Mucosa of stomach (tissue), 1 donor: ENCODE results near the gene SAMD5.

Experiments
- H3K27me3 ChIP-seq: one replicate; pipeline ENCODE4 v1.7.0; 2013; ENCODE audit warnings: mild to moderate bottlenecking, low read length; ENCODE audit not compliant: control insufficient read depth, insufficient read depth
- H3K36me3 ChIP-seq: one replicate; pipeline ENCODE4 v1.7.0; 2013; ENCODE audit warnings: low read length; ENCODE audit not compliant: control insufficient read depth, insufficient read depth
- H3K4me1 ChIP-seq: one replicate; pipeline ENCODE4 v1.7.0; 2013; ENCODE audit warnings: mild to moderate bottlenecking, low read length; ENCODE audit not compliant: control insufficient read depth, insufficient read depth
- H3K4me3 ChIP-seq: one replicate; pipeline ENCODE4 v1.7.0; 2013; ENCODE audit warnings: low read length
- H3K9ac ChIP-seq: one replicate; pipeline ENCODE4 v1.7.0; 2013; ENCODE audit warnings: mild to moderate bottlenecking, low read length, moderate library complexity
- H3K9me3 ChIP-seq: one replicate; pipeline ENCODE4 v1.7.0; 2013; ENCODE audit warnings: mild to moderate bottlenecking, low read length, moderate library complexity; ENCODE audit not compliant: control insufficient read depth
- donor health status: Pancreatic carcinoma.

Gene SAMD5

DNA sequence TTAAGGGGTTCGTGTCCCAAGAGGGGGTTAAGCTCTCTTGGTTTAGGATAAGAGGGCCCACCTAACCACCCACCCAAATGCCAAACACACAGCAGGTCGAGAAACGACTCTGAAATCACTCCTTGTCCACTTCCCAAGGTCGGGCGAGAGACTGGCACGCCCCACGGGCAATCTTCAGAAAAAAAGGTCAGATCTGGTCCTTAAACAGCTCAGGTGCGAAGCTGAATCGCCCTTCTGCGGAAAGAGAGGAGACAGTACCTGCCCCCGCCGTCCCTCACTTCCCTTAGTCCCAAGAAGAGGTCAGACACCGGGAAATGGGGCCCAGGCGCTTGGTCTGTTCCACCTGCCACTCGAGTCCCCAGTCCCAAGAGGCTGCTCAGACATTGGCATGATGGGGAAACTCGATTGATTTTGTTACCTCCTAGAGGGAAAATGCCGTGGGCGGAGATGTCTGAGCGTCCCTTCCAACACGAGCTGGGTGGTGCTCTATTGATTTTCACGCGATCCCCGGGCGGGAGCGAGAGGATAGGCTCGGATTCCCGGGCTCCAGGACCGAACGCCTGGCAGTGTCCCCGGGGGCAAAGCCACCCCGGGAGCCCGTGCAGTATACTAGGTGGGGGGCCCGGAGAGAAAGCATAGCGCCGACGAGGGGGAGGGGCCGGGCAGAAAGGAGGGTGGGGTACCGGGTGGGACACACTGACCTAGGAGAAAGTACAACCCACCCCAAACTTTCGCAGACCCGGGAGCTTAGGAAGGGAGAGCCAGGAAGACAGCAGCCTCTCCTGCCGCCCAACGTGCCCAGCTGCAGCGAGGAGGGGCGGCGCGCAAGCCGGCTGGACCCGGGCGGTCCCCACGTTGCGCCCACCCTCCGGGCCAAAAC lies 1.1 kb upstream of the SAMD5 start:
- H3K9ac ChIP-seq = peak overlapping the region; percentile 58
- H3K36me3 ChIP-seq = no peaks in the 10 kb centered on the region
- peak overlapping the region; percentile 32 for H3K4me3 ChIP-seq
- peaks cover 33% of the 10 kb centered on the region for H3K27me3 ChIP-seq
- no peaks in the 10 kb centered on the region for H3K9me3 ChIP-seq
- peaks cover 29% of the 10 kb centered on the region for H3K4me1 ChIP-seq

DNA sequence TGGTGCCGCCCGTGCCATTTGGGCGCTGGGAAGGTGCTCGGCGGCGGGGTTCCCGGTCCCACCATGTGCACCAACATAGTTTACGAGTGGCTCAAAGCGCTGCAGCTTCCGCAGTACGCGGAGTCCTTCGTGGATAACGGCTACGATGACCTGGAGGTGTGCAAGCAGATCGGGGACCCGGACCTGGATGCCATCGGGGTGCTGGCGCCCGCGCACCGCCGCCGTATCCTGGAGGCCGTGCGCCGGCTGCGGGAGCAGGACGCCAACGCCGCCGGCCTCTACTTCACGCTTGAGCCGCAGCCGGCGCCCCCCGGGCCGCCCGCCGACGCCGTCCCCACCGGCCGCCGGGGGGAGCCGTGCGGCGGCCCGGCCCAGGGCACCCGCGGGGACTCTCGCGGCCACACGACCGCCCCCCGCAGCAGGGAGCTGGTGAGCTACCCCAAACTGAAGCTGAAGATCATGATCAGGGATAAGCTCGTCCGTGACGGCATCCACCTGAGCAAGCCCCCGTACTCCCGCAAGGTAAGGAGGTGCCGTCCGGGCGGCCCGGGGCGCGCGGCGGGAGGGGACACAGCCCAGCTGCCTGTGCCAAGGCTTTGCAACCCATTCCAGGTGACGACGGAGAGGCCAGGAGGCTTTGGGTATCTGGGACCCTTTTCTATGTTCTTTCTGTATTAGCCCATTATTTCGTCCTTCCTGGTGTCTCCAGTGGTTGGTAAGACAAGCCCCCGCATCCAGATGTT lies 547 bp downstream of the SAMD5 start:
- Histone ChIP-seq H3K4me1 (peaks cover 29% of the 10 kb centered on the region), H3K9ac (peak overlapping the region; percentile 55)

GRCh38 chr6:147509891-147510290 lies 1.4 kb downstream of the SAMD5 start:
- Histone ChIP-seq H3K9me3 (no peaks in the 10 kb centered on the region), H3K4me3 (peak overlapping the region; percentile 34), H3K9ac (peak overlapping the region; percentile 34), H3K4me1 (peaks cover 29% of the 10 kb centered on the region), H3K36me3 (no peaks in the 10 kb centered on the region), H3K27me3 (peaks cover 33% of the 10 kb centered on the region)

More for the DNA sequence above, 547 bp downstream of the SAMD5 start:
- H3K4me3 ChIP-seq = peak overlapping the region; percentile 34
- H3K9me3 ChIP-seq = no peaks in the 10 kb centered on the region
- H3K27me3 ChIP-seq = peaks cover 33% of the 10 kb centered on the region
- no peaks in the 10 kb centered on the region for H3K36me3 ChIP-seq

GRCh38 chr6:147510929-147511590 lies 2.6 kb downstream of the SAMD5 start:
- H3K9ac ChIP-seq = no peak overlapping the region
- no peaks in the 10 kb centered on the region for H3K9me3 ChIP-seq
- H3K4me1 ChIP-seq = peaks cover 29% of the 10 kb centered on the region
- no peaks in the 10 kb centered on the region for H3K36me3 ChIP-seq
- no peak overlapping the region for H3K4me3 ChIP-seq
- peaks cover 33% of the 10 kb centered on the region for H3K27me3 ChIP-seq

DNA sequence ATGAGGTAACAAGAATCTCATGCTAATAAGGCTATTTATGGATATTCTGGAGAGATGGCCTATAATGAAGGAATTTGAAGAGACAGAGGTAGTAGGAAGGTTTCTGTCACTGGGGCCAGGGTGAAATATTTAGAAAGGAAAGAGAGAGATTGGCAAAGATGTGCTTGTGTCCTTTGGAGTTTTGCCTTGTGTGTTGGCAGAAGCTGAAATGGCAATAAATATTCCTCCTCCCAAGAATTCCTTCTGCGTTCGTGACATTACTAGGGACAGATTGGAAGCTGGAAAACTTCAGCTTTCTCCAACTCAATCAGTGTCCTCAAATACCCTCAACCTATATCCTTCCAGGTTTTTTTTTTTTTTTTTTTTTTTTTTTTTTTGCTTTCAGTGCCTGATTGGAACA lies 6.3 kb downstream of the SAMD5 start:
- H3K9ac ChIP-seq = no peak overlapping the region
- H3K4me3 ChIP-seq = no peak overlapping the region
- H3K36me3 ChIP-seq = no peaks in the 10 kb centered on the region
- H3K9me3 ChIP-seq = no peaks in the 10 kb centered on the region
- peaks cover 11% of the 10 kb centered on the region for H3K27me3 ChIP-seq
- peaks cover 11% of the 10 kb centered on the region for H3K4me1 ChIP-seq

DNA sequence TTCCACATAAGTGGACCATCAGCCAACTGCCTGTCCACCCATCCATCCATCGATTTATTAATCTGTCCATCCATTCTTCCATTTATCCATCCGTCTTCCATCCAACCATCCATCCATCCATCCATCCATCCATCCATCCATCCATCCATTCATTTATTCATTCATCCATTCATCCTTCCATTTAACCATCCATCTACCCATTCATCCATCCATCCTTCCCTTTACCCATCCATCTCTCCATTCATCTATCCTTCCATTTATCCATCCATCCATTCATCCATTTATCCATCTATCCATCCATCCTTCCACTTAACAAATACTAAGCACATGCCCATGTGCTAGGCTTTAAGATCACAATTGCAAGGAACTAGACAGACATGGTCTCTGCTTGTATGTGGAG lies 6.8 kb downstream of the SAMD5 start:
- Histone ChIP-seq H3K27me3 (peaks cover 7% of the 10 kb centered on the region), H3K4me3 (no peak overlapping the region), H3K4me1 (peaks cover 8% of the 10 kb centered on the region), H3K9ac (no peak overlapping the region), H3K36me3 (no peaks in the 10 kb centered on the region), H3K9me3 (no peaks in the 10 kb centered on the region)

GRCh38 chr6:147522597-147522996 lies 14.1 kb downstream of the SAMD5 start:
- Histone ChIP-seq H3K4me3 (no peak overlapping the region), H3K4me1 (no peaks in the 10 kb centered on the region), H3K27me3 (peaks cover 10% of the 10 kb centered on the region), H3K9ac (no peak overlapping the region), H3K9me3 (no peaks in the 10 kb centered on the region), H3K36me3 (no peaks in the 10 kb centered on the region)

- peaks cover 4% of the 10 kb centered on the region for H3K27me3 ChIP-seq
- no peaks in the 10 kb centered on the region for H3K9me3 ChIP-seq
- no peak overlapping the region for H3K9ac ChIP-seq
- no peak overlapping the region for H3K4me3 ChIP-seq
- peaks cover 9% of the 10 kb centered on the region for H3K4me1 ChIP-seq
- no peaks in the 10 kb centered on the region for H3K36me3 ChIP-seq
These were observed 17.2 kb downstream of the SAMD5 start for GRCh38 chr6:147525519-147526209.

DNA sequence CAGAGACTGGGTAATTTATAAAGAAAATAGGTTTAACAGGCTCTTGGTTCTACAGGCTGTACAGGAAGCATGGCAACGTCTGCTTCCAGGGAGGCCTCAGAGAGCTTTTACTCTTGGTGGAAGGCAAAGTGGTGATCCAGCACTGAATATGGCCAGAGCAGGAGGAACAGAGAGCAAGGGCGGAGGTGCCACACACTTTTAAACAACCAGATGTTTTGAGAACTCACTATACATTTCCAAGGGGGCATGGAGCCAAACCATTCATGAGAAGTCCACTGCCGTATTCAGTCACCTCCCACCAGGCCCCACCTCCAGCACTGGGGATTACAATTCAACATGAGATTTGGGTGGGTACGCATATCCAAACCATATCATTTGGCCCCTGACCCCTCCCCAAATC lies 18.7 kb downstream of the SAMD5 start:
- Histone ChIP-seq H3K4me3 (no peak overlapping the region), H3K36me3 (no peaks in the 10 kb centered on the region), H3K4me1 (peaks cover 10% of the 10 kb centered on the region), H3K9ac (no peak overlapping the region), H3K9me3 (no peaks in the 10 kb centered on the region), H3K27me3 (peaks cover 4% of the 10 kb centered on the region)

DNA sequence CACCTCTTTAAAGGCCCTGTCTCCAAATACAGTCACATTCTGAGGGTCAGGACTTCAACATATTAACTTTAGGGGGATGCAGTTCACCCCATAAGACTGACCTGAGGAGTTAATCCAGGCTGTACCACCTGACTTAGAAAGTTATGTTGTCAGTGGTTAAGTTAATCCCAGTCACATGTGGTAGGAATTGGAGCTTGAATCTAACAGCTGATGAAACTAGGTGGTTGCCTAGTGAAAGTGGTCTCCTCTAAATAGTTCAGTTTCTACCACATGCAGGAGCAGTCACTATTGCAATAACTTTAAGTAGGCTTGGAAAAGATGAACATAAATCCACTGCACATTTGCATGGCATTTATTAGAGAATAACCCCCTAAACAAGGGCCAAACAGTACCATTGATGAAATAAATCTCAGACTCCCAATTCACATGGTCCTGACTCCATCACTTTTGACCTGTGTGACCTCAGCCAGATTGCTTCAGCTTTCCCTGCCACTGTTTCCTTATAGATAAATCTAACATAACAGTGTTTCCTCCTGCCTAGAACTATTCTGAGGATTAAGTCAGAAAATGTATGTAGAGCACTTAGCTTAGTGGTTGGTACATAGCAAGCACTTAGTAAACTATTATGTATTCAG lies 20.1 kb downstream of the SAMD5 start:
- Histone ChIP-seq H3K4me3 (no peak overlapping the region), H3K4me1 (peaks cover 10% of the 10 kb centered on the region), H3K9ac (no peak overlapping the region), H3K9me3 (no peaks in the 10 kb centered on the region), H3K27me3 (no peaks in the 10 kb centered on the region), H3K36me3 (no peaks in the 10 kb centered on the region)
